Esophagus squamous epithelium (tissue), 5 donors: ENCODE measurements around the gene SLC13A2. TPM values are rescaled to one million over a fixed set of nuclear protein-coding genes. Genes with fewer than 3 reads are reported as not detected.

Experiments
- DNase-seq: peaks from one replicate; lab custom pipeline; 2025; lab: John Stamatoyannopoulos, UW
- H3K27ac ChIP-seq, 4 donors: fragments of 200-600 bp; sonication (generic); one replicate each; pipeline ENCODE4 v1.5.1; 2016 to 2019; ENCODE audit warnings: mild to moderate bottlenecking in 1 of 4
- H3K27me3 ChIP-seq, 4 donors: fragments of 200-600 bp; sonication (generic); 1 replicate in 3 of 4; 2 replicates in 1 of 4; pipeline versions ENCODE4 v1.5.1 to v1.6.0; 2017 to 2021; ENCODE audit warnings: antibody characterized with exemption in 1 of 4
- H3K36me3 ChIP-seq, 3 donors: fragments of 200-600 bp; sonication (generic); one replicate each; pipeline ENCODE4 v1.5.1; 2016 to 2019
- H3K4me1 ChIP-seq, 3 donors: fragments of 200-600 bp; sonication (generic); one replicate each; pipeline ENCODE4 v1.5.1; 2017 to 2019
- H3K4me3 ChIP-seq, 4 donors: fragments of 200-600 bp; sonication (generic); 1 replicate in 3 of 4; 2 replicates in 1 of 4; pipeline ENCODE4 v1.5.1; 2016 to 2019; ENCODE audit warnings: mild to moderate bottlenecking in 2 of 4, moderate library complexity in 1 of 4
- H3K9me3 ChIP-seq, 3 donors: fragments of 200-600 bp; sonication (generic); one replicate each; pipeline ENCODE4 v1.5.1; 2016 to 2019
- CTCF ChIP-seq, 6 experiments: fragments of 450-650 bp in 4 of 6; fragments of 200-600 bp in 2 of 6; sonication (generic) in 2 of 6; IDR thresholded peaks; one replicate each; pipeline ENCODE4 v1.5.1; 2016 to 2019; ENCODE audit warnings: antibody characterized with exemption in 6 of 6, mild to moderate bottlenecking in 4 of 6, moderate library complexity in 4 of 6
- POLR2A ChIP-seq, 4 donors: fragments of 450-650 bp; IDR thresholded peaks; one replicate each; pipeline ENCODE4 v1.6.1; 2017; ENCODE audit warnings: antibody characterized with exemption in 4 of 4, mild to moderate bottlenecking in 4 of 4, moderate library complexity in 3 of 4
- WGBS, 2 donors: methylation state at CpG; one replicate each; pipeline ENCODE4 v1.1.5; 2018; 5-methylcytosine and 5-hydroxymethylcytosine counted together
- intact Hi-C: fragments of 100-400 bp; cut with DNase I; formaldehyde crosslinking; loops from one replicate; pipeline ENCODE4 v1.15.0; 2022
- total RNA-seq, 4 donors: library from RNA; depleted of rRNA; stranded (reverse); fragments of >200 nt; gene quantifications; one replicate each; pipeline ENCODE4 v1.1.0, GENCODE V29; 2016
- donor health status: DM: yes; HTN: yes; CAD: no.

The SLC13A2 gene
- total RNA-seq, 4 donors from 2014 or later = not detected

DNA sequence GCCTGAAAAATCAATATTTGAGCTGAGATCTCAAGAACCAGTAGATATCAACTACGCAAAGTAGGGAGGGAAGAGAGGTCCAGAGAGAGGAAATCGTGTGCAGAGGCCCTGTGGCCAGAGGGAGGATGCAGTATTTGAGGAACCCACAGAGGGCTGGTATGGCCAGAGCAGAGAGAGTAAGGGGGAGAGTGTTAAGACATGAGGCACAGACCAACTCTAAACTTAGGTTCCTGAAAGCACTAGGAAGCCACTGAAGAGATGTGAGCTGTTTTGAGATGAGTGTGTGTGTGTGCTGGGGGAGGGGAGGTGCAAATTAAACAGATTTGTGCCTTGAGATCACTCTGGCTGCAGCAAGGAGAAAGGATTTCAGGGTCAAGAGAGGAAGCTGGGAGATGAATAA lies 10.9 kb downstream of the SLC13A2 start:
- Histone ChIP-seq H3K27me3 (peaks cover 0 to 13% (median 0%) of the 10 kb centered on the region in 4 donors), H3K27ac (no peak overlapping the region), H3K4me1 (no peaks in the 10 kb centered on the region), H3K9me3 (no peaks in the 10 kb centered on the region), H3K4me3 (no peak overlapping the region), H3K36me3 (no peaks in the 10 kb centered on the region)
- intact Hi-C loops = no loop called here
- no peak for TF ChIP-seq CTCF (IDR thresholded peaks at IDR 0.05)
- TF ChIP-seq POLR2A (IDR thresholded peaks at IDR 0.05) = no peak
- DNase-seq = no peak
- 47 to 69% methylated on average over 2 of the region's 2 CpGs for WGBS, 2 donors

GRCh38 chr17:28485049-28485448 lies 11.6 kb downstream of the SLC13A2 start:
- intact Hi-C loops = no loop called here

DNA sequence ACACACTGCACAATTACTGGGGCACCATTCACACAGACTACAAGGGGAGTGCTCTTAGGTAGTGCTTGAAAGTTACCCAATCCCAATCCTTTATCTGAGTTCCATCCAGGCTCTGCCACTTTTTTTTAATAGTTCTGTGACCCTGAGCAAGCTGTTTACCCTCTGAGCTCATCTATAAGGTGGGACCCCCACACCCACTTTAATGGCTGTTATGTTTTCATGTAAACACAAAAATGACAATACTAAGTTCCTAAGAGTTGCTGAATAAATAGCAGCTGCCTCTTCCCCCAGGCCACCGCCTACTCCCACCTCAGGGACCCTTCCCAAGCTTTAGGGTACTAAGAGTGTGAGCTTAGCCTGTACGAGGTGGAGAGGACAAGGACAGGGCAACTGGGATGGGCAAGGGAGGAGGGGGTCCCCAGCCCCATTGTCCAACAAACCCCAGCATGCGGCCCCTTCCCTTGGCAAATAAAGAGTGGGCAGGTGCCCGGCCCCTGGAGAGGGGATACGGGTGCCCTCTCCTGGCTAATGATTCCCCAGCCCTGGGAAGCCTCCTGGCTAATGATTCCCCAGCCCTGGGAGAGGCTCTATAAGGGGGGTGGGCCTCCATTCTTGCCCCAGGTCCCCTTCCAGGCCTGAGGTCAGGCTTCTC lies 14.6 kb downstream of the SLC13A2 start:
- intact Hi-C loops = no loop called here
- Histone ChIP-seq H3K9me3 (no peaks in the 10 kb centered on the region), H3K27me3 (peaks cover 0 to 8% (median 0%) of the 10 kb centered on the region in 4 donors), H3K4me1 (peaks cover 0 to 4% (median 3%) of the 10 kb centered on the region in 3 donors), H3K4me3 (no peak overlapping the region), H3K36me3 (no peaks in the 10 kb centered on the region), H3K27ac (no peak overlapping the region)
- 50 to 70% methylated on average over 1 to 3 of the region's 5 CpGs for WGBS, 2 donors
- no peak for TF ChIP-seq CTCF (IDR thresholded peaks at IDR 0.05)
- no peak for TF ChIP-seq POLR2A (IDR thresholded peaks at IDR 0.05)
- DNase-seq = no peak

More at GRCh38 chr17:28485049-28485448, 11.6 kb downstream of the SLC13A2 start:
- WGBS, 2 donors = 80 to 85% methylated on average over 1 to 3 of the region's 3 CpGs
- H3K27me3 ChIP-seq = peaks cover 0 to 13% (median 0%) of the 10 kb centered on the region in 4 donors
- H3K27ac ChIP-seq = no peak overlapping the region
- no peaks in the 10 kb centered on the region for H3K4me1 ChIP-seq
- no peak overlapping the region for H3K4me3 ChIP-seq
- DNase-seq = no peak
- H3K36me3 ChIP-seq = no peaks in the 10 kb centered on the region
- H3K9me3 ChIP-seq = no peaks in the 10 kb centered on the region
- TF ChIP-seq CTCF (IDR thresholded peaks at IDR 0.05) (no peak), POLR2A (IDR thresholded peaks at IDR 0.05) (no peak)

- intact Hi-C loops = no loop called here
- peaks cover 0 to 4% (median 3%) of the 10 kb centered on the region in 3 donors for H3K4me1 ChIP-seq
- 83 to 100% methylated on average over 1 to 7 of the region's 7 CpGs for WGBS, 2 donors
- DNase-seq = no peak
- H3K27me3 ChIP-seq = peaks cover 0 to 9% (median 0%) of the 10 kb centered on the region in 4 donors
- no peaks in the 10 kb centered on the region for H3K36me3 ChIP-seq
- H3K4me3 ChIP-seq = no peak overlapping the region
- TF ChIP-seq POLR2A (IDR thresholded peaks at IDR 0.05) (no peak), CTCF (IDR thresholded peaks at IDR 0.05) (no peak)
- H3K27ac ChIP-seq = no peak overlapping the region
- H3K9me3 ChIP-seq = no peaks in the 10 kb centered on the region
Observed at GRCh38 chr17:28488533-28489276, 15.3 kb downstream of the SLC13A2 start.

GRCh38 chr17:28491286-28491685 lies 17.8 kb downstream of the SLC13A2 start:
- no peak for DNase-seq
- Histone ChIP-seq H3K4me3 (no peak overlapping the region), H3K27me3 (peaks cover 0 to 32% (median 0%) of the 10 kb centered on the region in 4 donors), H3K36me3 (no peaks in the 10 kb centered on the region), H3K9me3 (no peaks in the 10 kb centered on the region), H3K27ac (no peak overlapping the region), H3K4me1 (peaks cover 0 to 6% (median 3%) of the 10 kb centered on the region in 3 donors)
- intact Hi-C loops = loop anchor here (10.0 kb wide), 1 partner anchor 124 kb away; the partner anchor contains the start of gene RSKR
- TF ChIP-seq POLR2A (IDR thresholded peaks at IDR 0.05) (no peak), CTCF (IDR thresholded peaks at IDR 0.05) (no peak)
- 54 to 87% methylated on average over 3 of the region's 11 CpGs for WGBS, 2 donors
